T-helper 2 cell (primary cell): ENCODE measurements around the gene KRTAP10-1.
"Not testable (repeated sequence)": the region's sequence is repeated elsewhere in the genome, so short reads cannot be mapped to it uniquely, and the experiment has no call there.

Experiments used
- DNase-seq, 5 experiments: peaks; one replicate each; pipeline versions ENCODE4 v3.0.0 to v3.0.0-alpha.2; 2012 to 2022
- total RNA-seq, 2 donors: gene quantifications; one replicate each; lab custom pipeline; 2026; lab: John Stamatoyannopoulos, UW

The KRTAP10-1 gene
- total RNA-seq = 0 reads per million in 2 donors

GRCh38 chr21:44539991-44540666 lies at the start of gene KRTAP10-1:
Gene KRTAP10-1, minus strand, starts transcription at chr21:44540195. Its CDS starts 45 bp downstream, at chr21:44540150.
- DNase-seq = no peak

- no peak for DNase-seq
These were observed 49.1 kb upstream of the KRTAP10-1 start for GRCh38 chr21:44589094-44589493.

- DNase-seq = no peak
These were observed 45.9 kb upstream of the KRTAP10-1 start for GRCh38 chr21:44585892-44586291.

GRCh38 chr21:44583800-44584147 lies 43.8 kb upstream of the KRTAP10-1 start:
- DNase-seq = peak in 1 of 5 experiments; percentile 69

GRCh38 chr21:44583089-44583799 lies 43.2 kb upstream of the KRTAP10-1 start:
- no peak for DNase-seq

- DNase-seq = no peak
These were observed 42.1 kb upstream of the KRTAP10-1 start for GRCh38 chr21:44582055-44582454.

GRCh38 chr21:44581158-44581557 lies 41.2 kb upstream of the KRTAP10-1 start:
- no peak for DNase-seq

- DNase-seq = not testable (repeated sequence)
These were observed 40.3 kb upstream of the KRTAP10-1 start, which contains the start of gene KRTAP10-5 for GRCh38 chr21:44580231-44580821. Gene KRTAP10-5, minus strand, starts transcription at chr21:44580604. Its CDS starts 26 bp downstream, at chr21:44580578.

- no peak for DNase-seq
These were observed 39.8 kb upstream of the KRTAP10-1 start for GRCh38 chr21:44579833-44580144.

GRCh38 chr21:44579056-44579832 lies 39.2 kb upstream of the KRTAP10-1 start:
- no peak for DNase-seq

- no peak for DNase-seq
These were observed 38.5 kb upstream of the KRTAP10-1 start for GRCh38 chr21:44578371-44579055.

- DNase-seq = no peak
These were observed 36.0 kb upstream of the KRTAP10-1 start for GRCh38 chr21:44576025-44576420.

GRCh38 chr21:44575307-44576024 lies 35.5 kb upstream of the KRTAP10-1 start:
- DNase-seq = no peak

GRCh38 chr21:44574457-44575306 lies 34.7 kb upstream of the KRTAP10-1 start:
- peak in 1 of 5 experiments; percentile 19 for DNase-seq

GRCh38 chr21:44573630-44574456 lies 33.8 kb upstream of the KRTAP10-1 start, which contains the start of gene KRTAP10-4:
Gene KRTAP10-4, plus strand, starts transcription at chr21:44573729. Its CDS starts 30 bp downstream, at chr21:44573759.
- DNase-seq = not testable (repeated sequence)

GRCh38 chr21:44572959-44573583 lies 33.1 kb upstream of the KRTAP10-1 start:
- no peak for DNase-seq

GRCh38 chr21:44571844-44572782 lies 32.1 kb upstream of the KRTAP10-1 start:
- no peak for DNase-seq

- DNase-seq = no peak
These were observed 31.3 kb upstream of the KRTAP10-1 start for GRCh38 chr21:44571296-44571695.
